Measurements from ENCODE around the gene ALDH2.
"Not testable (repeated sequence)": the region's sequence is repeated elsewhere in the genome, so short reads cannot be mapped to it uniquely, and the experiment has no call there.

The ALDH2 gene

DNA sequence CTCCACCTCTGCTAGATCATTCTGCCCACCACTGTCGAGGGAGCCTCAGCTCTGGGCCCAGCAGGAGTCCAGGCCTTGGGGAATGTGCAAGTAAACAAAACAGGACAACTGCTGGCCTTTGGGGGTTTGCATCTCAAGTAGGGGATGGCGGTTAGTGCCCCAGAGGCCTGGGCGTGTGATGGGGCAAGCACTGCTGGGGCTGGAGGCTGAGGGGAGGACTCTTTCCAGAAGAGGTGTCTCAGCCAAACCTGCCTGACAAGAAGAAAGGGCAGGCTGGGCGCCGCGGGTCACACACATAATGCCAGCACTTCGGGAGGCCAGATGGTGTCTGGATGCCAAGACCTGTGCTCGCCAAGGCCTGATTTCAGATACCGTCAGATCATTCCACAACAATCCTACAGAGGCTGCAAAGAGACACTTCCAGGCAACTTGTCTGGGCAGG, 8.6 kb upstream of the ALDH2 start:
- no peak for DNase-seq (ENCODE audit: low read depth)
- no peak overlapping the region for H3K4me3 ChIP-seq (ENCODE audit: control insufficient read depth, low read depth, low read length)
- TF ChIP-seq, protein P1, sequence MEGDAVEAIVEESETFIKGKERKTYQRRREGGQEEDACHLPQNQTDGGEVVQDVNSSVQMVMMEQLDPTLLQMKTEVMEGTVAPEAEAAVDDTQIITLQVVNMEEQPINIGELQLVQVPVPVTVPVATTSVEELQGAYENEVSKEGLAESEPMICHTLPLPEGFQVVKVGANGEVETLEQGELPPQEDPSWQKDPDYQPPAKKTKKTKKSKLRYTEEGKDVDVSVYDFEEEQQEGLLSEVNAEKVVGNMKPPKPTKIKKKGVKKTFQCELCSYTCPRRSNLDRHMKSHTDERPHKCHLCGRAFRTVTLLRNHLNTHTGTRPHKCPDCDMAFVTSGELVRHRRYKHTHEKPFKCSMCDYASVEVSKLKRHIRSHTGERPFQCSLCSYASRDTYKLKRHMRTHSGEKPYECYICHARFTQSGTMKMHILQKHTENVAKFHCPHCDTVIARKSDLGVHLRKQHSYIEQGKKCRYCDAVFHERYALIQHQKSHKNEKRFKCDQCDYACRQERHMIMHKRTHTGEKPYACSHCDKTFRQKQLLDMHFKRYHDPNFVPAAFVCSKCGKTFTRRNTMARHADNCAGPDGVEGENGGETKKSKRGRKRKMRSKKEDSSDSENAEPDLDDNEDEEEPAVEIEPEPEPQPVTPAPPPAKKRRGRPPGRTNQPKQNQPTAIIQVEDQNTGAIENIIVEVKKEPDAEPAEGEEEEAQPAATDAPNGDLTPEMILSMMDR (conservative IDR thresholded peaks at IDR 0.05; ENCODE audit: control insufficient read depth, insufficient read depth, low read depth, low read length), result no peak

DNA sequence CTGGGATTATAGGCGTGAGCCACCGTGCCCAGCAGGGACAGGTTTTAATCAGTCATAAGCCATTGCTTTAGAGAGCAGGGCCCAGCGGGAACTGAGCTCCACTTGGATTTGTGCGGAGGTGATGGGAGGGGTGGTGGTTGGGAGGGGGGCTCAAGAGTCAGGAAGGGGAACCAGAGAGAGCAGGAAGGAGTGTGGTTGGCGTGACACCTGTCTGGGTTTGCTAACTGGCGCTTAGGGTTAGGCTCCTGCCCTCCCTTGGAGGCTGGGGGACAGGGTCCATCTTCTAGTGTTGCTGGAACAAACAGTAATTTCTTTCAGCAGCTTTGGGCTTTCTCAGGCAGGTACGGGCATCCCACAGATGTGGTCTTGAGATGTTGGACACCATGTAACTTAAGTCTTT, 7.5 kb upstream of the ALDH2 start:
- TF ChIP-seq, protein P1 (conservative IDR thresholded peaks at IDR 0.05; ENCODE audit: control insufficient read depth, insufficient read depth, low read depth, low read length), result no peak
- no peak for DNase-seq (ENCODE audit: low read depth)
- no peak overlapping the region for H3K4me3 ChIP-seq (ENCODE audit: control insufficient read depth, low read depth, low read length)

DNA sequence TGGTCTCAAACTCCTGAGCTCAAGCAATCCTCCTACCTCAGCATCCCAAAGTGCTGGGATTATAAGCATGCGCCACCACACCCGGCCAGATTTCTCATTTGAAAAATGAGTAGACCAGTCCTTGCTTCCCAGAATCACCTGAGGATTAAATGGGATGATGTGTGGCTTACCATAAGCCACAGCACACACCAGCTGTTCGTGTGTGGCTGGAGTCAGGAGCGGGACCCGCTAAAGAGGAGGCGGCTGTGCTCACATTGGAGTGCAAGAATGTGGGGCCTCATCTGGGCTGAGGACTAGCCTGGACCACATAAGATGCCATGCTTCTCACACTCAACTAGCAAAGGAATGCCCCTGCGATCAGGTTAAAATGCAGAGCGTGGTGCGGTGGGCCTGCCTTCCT, 6.7 kb upstream of the ALDH2 start:
- TF ChIP-seq, protein P1 (conservative IDR thresholded peaks at IDR 0.05; ENCODE audit: control insufficient read depth, insufficient read depth, low read depth, low read length), result no peak
- H3K4me3 ChIP-seq (ENCODE audit: control insufficient read depth, low read depth, low read length), result no peak overlapping the region
- no peak for DNase-seq (ENCODE audit: low read depth)

DNA sequence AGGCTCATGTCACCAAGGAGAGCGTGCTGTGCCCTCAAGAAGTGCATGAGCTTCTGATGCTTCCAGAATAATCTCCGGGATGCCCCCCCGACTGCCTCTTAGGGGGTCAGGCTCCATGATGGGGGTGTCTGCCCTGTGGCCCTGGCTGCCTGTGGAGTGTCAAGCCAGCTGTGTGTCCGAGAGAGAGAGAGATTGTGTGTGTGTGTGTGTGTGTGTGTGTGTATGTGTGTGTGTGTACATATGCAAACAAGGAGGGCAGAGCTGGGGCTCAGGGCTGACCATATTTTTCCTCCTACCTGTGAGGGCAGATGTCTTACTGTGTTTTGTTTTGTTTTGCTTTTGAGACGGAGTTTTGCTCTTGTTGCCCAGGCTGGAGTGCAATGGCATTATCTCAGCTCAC, 5.6 kb upstream of the ALDH2 start:
- H3K4me3 ChIP-seq (ENCODE audit: control insufficient read depth, low read depth, low read length), result no peak overlapping the region
- DNase-seq (ENCODE audit: low read depth), result no peak
- TF ChIP-seq, protein P1 (conservative IDR thresholded peaks at IDR 0.05; ENCODE audit: control insufficient read depth, insufficient read depth, low read depth, low read length), result no peak

DNA sequence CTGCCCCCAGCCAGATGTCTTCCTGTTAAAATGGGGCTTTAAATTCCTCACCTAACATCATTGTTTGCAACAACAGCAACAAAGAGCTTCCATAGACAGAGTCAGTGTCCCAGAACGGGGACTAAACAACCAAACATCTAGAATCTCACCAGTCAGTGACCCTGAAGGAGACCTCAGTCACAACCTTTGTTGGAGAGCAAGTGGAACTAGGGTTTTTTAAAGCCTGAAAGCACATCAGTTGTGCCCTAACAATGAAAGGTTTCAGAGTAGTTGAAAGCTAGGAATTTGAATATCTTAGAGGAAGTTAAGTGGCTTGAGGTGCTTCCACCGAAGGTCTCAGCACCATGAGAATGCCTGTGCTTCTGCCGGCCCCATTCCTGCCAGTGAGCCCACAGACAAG, 5.0 kb upstream of the ALDH2 start:
- TF ChIP-seq, protein P1 (conservative IDR thresholded peaks at IDR 0.05; ENCODE audit: control insufficient read depth, insufficient read depth, low read depth, low read length), result no peak
- no peak overlapping the region for H3K4me3 ChIP-seq (ENCODE audit: control insufficient read depth, low read depth, low read length)
- DNase-seq (ENCODE audit: low read depth), result no peak

DNA sequence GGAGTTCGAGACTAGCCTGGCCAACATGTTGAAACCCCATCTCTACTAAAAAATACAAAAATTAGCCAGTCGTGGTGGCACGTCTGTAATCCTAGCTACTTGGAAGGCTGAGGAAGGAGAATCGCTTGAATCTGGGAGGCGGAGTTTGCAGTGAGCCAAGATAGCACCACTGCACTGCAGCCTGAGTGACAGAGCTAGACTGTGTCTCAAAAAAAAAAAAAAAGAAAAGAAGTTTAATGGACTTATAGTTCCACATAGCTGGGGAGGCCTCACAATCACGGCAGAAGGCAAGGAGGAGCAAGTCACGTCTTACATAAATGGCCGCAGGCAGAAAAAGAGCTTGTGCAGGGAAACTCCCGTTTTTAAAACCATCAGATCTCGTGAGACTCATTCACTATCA, 3.2 kb upstream of the ALDH2 start:
- H3K4me3 ChIP-seq (ENCODE audit: control insufficient read depth, low read depth, low read length); DNase-seq (ENCODE audit: low read depth): not testable (repeated sequence)

DNA sequence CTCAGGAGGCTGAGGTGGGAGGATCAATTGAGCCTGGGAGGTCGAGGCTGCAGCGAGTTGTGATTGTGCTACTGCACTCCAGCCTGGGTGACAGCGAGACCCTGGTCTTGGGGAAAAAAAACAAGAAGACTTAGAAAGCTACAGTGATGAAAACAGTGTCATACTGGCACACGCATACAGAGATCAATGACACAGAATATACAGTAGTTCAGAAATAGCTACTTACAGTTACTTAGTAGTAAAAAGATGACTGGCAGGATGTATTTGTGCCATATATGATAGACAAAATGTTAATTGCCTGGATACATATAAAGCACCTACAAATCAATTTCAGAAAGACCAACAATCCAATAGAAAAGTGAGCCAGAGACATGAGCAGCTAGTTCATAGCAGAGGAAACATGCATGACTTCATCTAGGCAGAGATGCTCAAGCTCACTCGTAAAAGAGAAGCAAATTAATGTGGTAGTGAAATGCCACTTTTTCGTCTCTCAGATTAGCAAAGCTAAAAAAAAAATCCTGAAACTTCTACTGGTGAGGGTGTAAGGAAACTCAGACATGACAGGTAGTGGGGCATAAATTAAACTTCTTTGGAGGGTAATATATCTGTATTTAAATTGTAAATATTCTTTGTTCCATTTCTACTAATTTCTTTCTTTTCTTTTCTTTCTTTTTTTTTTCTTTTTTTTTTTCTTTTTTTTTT, 2.5 kb upstream of the ALDH2 start:
- DNase-seq (ENCODE audit: low read depth), result no peak
- TF ChIP-seq, protein P1 (conservative IDR thresholded peaks at IDR 0.05; ENCODE audit: control insufficient read depth, insufficient read depth, low read depth, low read length), result no peak
- no peak overlapping the region for H3K4me3 ChIP-seq (ENCODE audit: control insufficient read depth, low read depth, low read length)
